ENCODE measurements around the gene SENP6.
A peak's percentile ranks its signal among the peaks of the same experiment; 100 is the strongest.
"Not testable (repeated sequence)": the region's sequence is repeated elsewhere in the genome, so short reads cannot be mapped to it uniquely, and the experiment has no call there.

Gene SENP6

GRCh38 chr6:75584552-75584951, 17.1 kb upstream of the SENP6 start:
- not testable (repeated sequence) for H2AK5ac ChIP-seq (ENCODE audit: low read length); H3K18ac ChIP-seq (ENCODE audit: low read length); H3K4me3 ChIP-seq (ENCODE audit: low read length); H3K27ac ChIP-seq (ENCODE audit: low read depth, low read length); H3K9ac ChIP-seq (ENCODE audit: low read length); H3K27me3 ChIP-seq (ENCODE audit: insufficient read depth, low read length, poor library complexity); H3K36me3 ChIP-seq (ENCODE audit: control insufficient read depth, insufficient read depth, low read length); H3K4me2 ChIP-seq (ENCODE audit: low read length); DNase-seq; H2BK5ac ChIP-seq (ENCODE audit: low read length); H3K56ac ChIP-seq (ENCODE audit: low read length); H3K79me2 ChIP-seq (ENCODE audit: control insufficient read depth, insufficient read depth, low read length); H3K4ac ChIP-seq (ENCODE audit: low read depth, low read length); H4K5ac ChIP-seq (ENCODE audit: low read length); H3K23ac ChIP-seq (ENCODE audit: low read length); H2BK120ac ChIP-seq (ENCODE audit: low read depth, low read length); H3K79me1 ChIP-seq (ENCODE audit: low read length); H4K8ac ChIP-seq (ENCODE audit: low read depth, low read length); H2BK15ac ChIP-seq (replicated peaks; ENCODE audit: low read depth); H3K4me1 ChIP-seq (ENCODE audit: control insufficient read depth, low read depth, low read length)
- WGBS (ENCODE audit: extremely low coverage, insufficient coverage, low lambda C conversion rate): no CpG with 5 or more reads among the region's 2 CpGs

- H3K27me3 ChIP-seq (ENCODE audit: insufficient read depth, low read length, poor library complexity): no peaks in the 10 kb centered on the region
- H3K4me2 ChIP-seq (ENCODE audit: low read length): no peak overlapping the region
- no peak overlapping the region for H3K9ac ChIP-seq (ENCODE audit: low read length)
- H3K4me3 ChIP-seq (ENCODE audit: low read length): no peak overlapping the region
- H3K36me3 ChIP-seq (ENCODE audit: control insufficient read depth, insufficient read depth, low read length): no peaks in the 10 kb centered on the region
- H2AK5ac ChIP-seq (ENCODE audit: low read length): no peak overlapping the region
- H3K23ac ChIP-seq (ENCODE audit: low read length): no peak overlapping the region
- no peaks in the 10 kb centered on the region for H3K79me2 ChIP-seq (ENCODE audit: control insufficient read depth, insufficient read depth, low read length)
- no peak overlapping the region for H3K18ac ChIP-seq (ENCODE audit: low read length)
- no peak overlapping the region for H3K56ac ChIP-seq (ENCODE audit: low read length)
- H3K4me1 ChIP-seq (ENCODE audit: control insufficient read depth, low read depth, low read length): no peaks in the 10 kb centered on the region
- H2BK5ac ChIP-seq (ENCODE audit: low read length): no peak overlapping the region
- no peak overlapping the region for H3K27ac ChIP-seq (ENCODE audit: low read depth, low read length)
- WGBS (ENCODE audit: extremely low coverage, insufficient coverage, low lambda C conversion rate): no CpG with 5 or more reads among the region's 2 CpGs
- no peak overlapping the region for H2BK15ac ChIP-seq (replicated peaks; ENCODE audit: low read depth)
- no peak overlapping the region for H4K8ac ChIP-seq (ENCODE audit: low read depth, low read length)
- H3K4ac ChIP-seq (ENCODE audit: low read depth, low read length): no peak overlapping the region
- no peaks in the 10 kb centered on the region for H3K79me1 ChIP-seq (ENCODE audit: low read length)
- H2BK120ac ChIP-seq (ENCODE audit: low read depth, low read length): no peak overlapping the region
- no peak for DNase-seq
- H4K5ac ChIP-seq (ENCODE audit: low read length): no peak overlapping the region
Measured at GRCh38 chr6:75588948-75589347, 12.7 kb upstream of the SENP6 start.

DNA sequence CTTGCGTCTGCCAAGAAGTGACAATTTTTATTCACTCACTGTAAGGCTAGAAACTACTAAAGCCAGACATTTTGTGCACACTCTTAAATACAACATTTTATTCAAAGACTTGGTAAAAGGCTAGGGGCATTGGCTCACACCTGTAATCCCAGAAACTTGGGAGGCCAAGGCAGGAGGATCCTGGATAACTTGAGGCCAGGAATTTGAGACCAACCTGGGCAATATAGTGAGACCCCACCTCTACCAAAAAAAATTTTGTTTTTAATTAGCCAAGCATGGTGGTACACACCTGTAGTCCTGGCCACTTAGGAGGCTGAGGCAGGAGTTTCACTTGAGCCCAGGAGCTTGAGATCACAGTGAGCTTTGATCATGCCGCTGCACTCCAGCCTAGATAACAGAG, 11.3 kb upstream of the SENP6 start:
- no peak overlapping the region for H2BK15ac ChIP-seq (replicated peaks; ENCODE audit: low read depth)
- H3K4me1 ChIP-seq (ENCODE audit: control insufficient read depth, low read depth, low read length): no peaks in the 10 kb centered on the region
- no peak overlapping the region for H2AK5ac ChIP-seq (ENCODE audit: low read length)
- H3K79me1 ChIP-seq (ENCODE audit: low read length): no peaks in the 10 kb centered on the region
- no peak overlapping the region for H2BK120ac ChIP-seq (ENCODE audit: low read depth, low read length)
- H3K4me3 ChIP-seq (ENCODE audit: low read length): no peak overlapping the region
- H3K18ac ChIP-seq (ENCODE audit: low read length): no peak overlapping the region
- H3K27ac ChIP-seq (ENCODE audit: low read depth, low read length): no peak overlapping the region
- H4K8ac ChIP-seq (ENCODE audit: low read depth, low read length): no peak overlapping the region
- no peaks in the 10 kb centered on the region for H3K79me2 ChIP-seq (ENCODE audit: control insufficient read depth, insufficient read depth, low read length)
- no peak for DNase-seq
- no peak overlapping the region for H3K56ac ChIP-seq (ENCODE audit: low read length)
- no peak overlapping the region for H3K9ac ChIP-seq (ENCODE audit: low read length)
- H3K4ac ChIP-seq (ENCODE audit: low read depth, low read length): no peak overlapping the region
- no peak overlapping the region for H4K5ac ChIP-seq (ENCODE audit: low read length)
- H3K4me2 ChIP-seq (ENCODE audit: low read length): no peak overlapping the region
- WGBS (ENCODE audit: extremely low coverage, insufficient coverage, low lambda C conversion rate): no CpG with 5 or more reads among the region's 2 CpGs
- H3K36me3 ChIP-seq (ENCODE audit: control insufficient read depth, insufficient read depth, low read length): no peaks in the 10 kb centered on the region
- no peak overlapping the region for H3K23ac ChIP-seq (ENCODE audit: low read length)
- no peaks in the 10 kb centered on the region for H3K27me3 ChIP-seq (ENCODE audit: insufficient read depth, low read length, poor library complexity)
- H2BK5ac ChIP-seq (ENCODE audit: low read length): no peak overlapping the region

- not testable (repeated sequence) for H3K27me3 ChIP-seq (ENCODE audit: insufficient read depth, low read length, poor library complexity); H3K4me1 ChIP-seq (ENCODE audit: control insufficient read depth, low read depth, low read length); H3K18ac ChIP-seq (ENCODE audit: low read length); H3K4ac ChIP-seq (ENCODE audit: low read depth, low read length); H2BK15ac ChIP-seq (replicated peaks; ENCODE audit: low read depth); H2AK5ac ChIP-seq (ENCODE audit: low read length); H3K23ac ChIP-seq (ENCODE audit: low read length); H3K56ac ChIP-seq (ENCODE audit: low read length); H2BK5ac ChIP-seq (ENCODE audit: low read length); H2BK120ac ChIP-seq (ENCODE audit: low read depth, low read length); H3K27ac ChIP-seq (ENCODE audit: low read depth, low read length); H3K9ac ChIP-seq (ENCODE audit: low read length); H3K36me3 ChIP-seq (ENCODE audit: control insufficient read depth, insufficient read depth, low read length); H4K5ac ChIP-seq (ENCODE audit: low read length); H3K79me2 ChIP-seq (ENCODE audit: control insufficient read depth, insufficient read depth, low read length); DNase-seq; H3K4me3 ChIP-seq (ENCODE audit: low read length); H3K4me2 ChIP-seq (ENCODE audit: low read length); H4K8ac ChIP-seq (ENCODE audit: low read depth, low read length); H3K79me1 ChIP-seq (ENCODE audit: low read length)
- WGBS (ENCODE audit: extremely low coverage, insufficient coverage, low lambda C conversion rate): no CpG with 5 or more reads among the region's 2 CpGs
Measured at GRCh38 chr6:75596380-75596779, 5.3 kb upstream of the SENP6 start.

- H2BK120ac ChIP-seq (ENCODE audit: low read depth, low read length): no peak overlapping the region
- H3K27me3 ChIP-seq (ENCODE audit: insufficient read depth, low read length, poor library complexity): no peaks in the 10 kb centered on the region
- H2BK15ac ChIP-seq (replicated peaks; ENCODE audit: low read depth): no peak overlapping the region
- no peak for DNase-seq
- H3K23ac ChIP-seq (ENCODE audit: low read length): no peak overlapping the region
- H3K4me1 ChIP-seq (ENCODE audit: control insufficient read depth, low read depth, low read length): no peaks in the 10 kb centered on the region
- no peak overlapping the region for H3K4me3 ChIP-seq (ENCODE audit: low read length)
- no peaks in the 10 kb centered on the region for H3K36me3 ChIP-seq (ENCODE audit: control insufficient read depth, insufficient read depth, low read length)
- H3K4me2 ChIP-seq (ENCODE audit: low read length): no peak overlapping the region
- H4K8ac ChIP-seq (ENCODE audit: low read depth, low read length): no peak overlapping the region
- H3K18ac ChIP-seq (ENCODE audit: low read length): no peak overlapping the region
- no peak overlapping the region for H2AK5ac ChIP-seq (ENCODE audit: low read length)
- peaks cover 37% of the 10 kb centered on the region for H3K79me2 ChIP-seq (ENCODE audit: control insufficient read depth, insufficient read depth, low read length)
- H4K5ac ChIP-seq (ENCODE audit: low read length): no peak overlapping the region
- no peak overlapping the region for H2BK5ac ChIP-seq (ENCODE audit: low read length)
- no peaks in the 10 kb centered on the region for H3K79me1 ChIP-seq (ENCODE audit: low read length)
- H3K9ac ChIP-seq (ENCODE audit: low read length): no peak overlapping the region
- H3K27ac ChIP-seq (ENCODE audit: low read depth, low read length): no peak overlapping the region
- no peak overlapping the region for H3K56ac ChIP-seq (ENCODE audit: low read length)
- WGBS (ENCODE audit: extremely low coverage, insufficient coverage, low lambda C conversion rate): no CpG with 5 or more reads among the region's 7 CpGs
- H3K4ac ChIP-seq (ENCODE audit: low read depth, low read length): no peak overlapping the region
Measured at GRCh38 chr6:75600768-75601167, 912 bp upstream of the SENP6 start.

GRCh38 chr6:75602246-75603105, 796 bp downstream of the SENP6 start:
- WGBS (ENCODE audit: extremely low coverage, insufficient coverage, low lambda C conversion rate): no CpG with 5 or more reads among the region's 70 CpGs
- DNase-seq: peak; percentile 73

More at GRCh38 chr6:75602246-75603105, 796 bp downstream of the SENP6 start:
- Histone ChIP-seq H3K23ac (ENCODE audit: low read length) (peak overlapping the region; percentile 91), H3K9ac (ENCODE audit: low read length) (peak overlapping the region; percentile 98), H3K79me1 (ENCODE audit: low read length) (no peaks in the 10 kb centered on the region), H3K18ac (ENCODE audit: low read length) (peak overlapping the region; percentile 98), H3K4ac (ENCODE audit: low read depth, low read length) (peak overlapping the region; percentile 70), H2BK15ac (replicated peaks; ENCODE audit: low read depth) (no peak overlapping the region), H2BK120ac (ENCODE audit: low read depth, low read length) (peak overlapping the region; percentile 16), H4K8ac (ENCODE audit: low read depth, low read length) (peak overlapping the region; percentile 43), H3K56ac (ENCODE audit: low read length) (peak overlapping the region; percentile 96), H3K4me3 (ENCODE audit: low read length) (peak overlapping the region; percentile 54), H3K36me3 (ENCODE audit: control insufficient read depth, insufficient read depth, low read length) (no peaks in the 10 kb centered on the region), H4K5ac (ENCODE audit: low read length) (no peak overlapping the region), H3K27me3 (ENCODE audit: insufficient read depth, low read length, poor library complexity) (no peaks in the 10 kb centered on the region), H3K4me2 (ENCODE audit: low read length) (peak overlapping the region; percentile 22), H3K27ac (ENCODE audit: low read depth, low read length) (peak overlapping the region; percentile 93), H2BK5ac (ENCODE audit: low read length) (peak overlapping the region; percentile 79), H3K79me2 (ENCODE audit: control insufficient read depth, insufficient read depth, low read length) (peaks cover 49% of the 10 kb centered on the region), H2AK5ac (ENCODE audit: low read length) (no peak overlapping the region), H3K4me1 (ENCODE audit: control insufficient read depth, low read depth, low read length) (no peaks in the 10 kb centered on the region)

Data from mesendoderm (in vitro differentiated cells).